SK-MEL-5 (cell line): Measurements from ENCODE around the gene CTDSP2. TPM values are rescaled to one million over a fixed set of nuclear protein-coding genes. Genes with fewer than 3 reads are reported as not detected.
"Not testable (repeated sequence)": the region's sequence is repeated elsewhere in the genome, so short reads cannot be mapped to it uniquely, and the experiment has no call there.

Experiments
- DNase-seq: peaks from one replicate; pipeline ENCODE4 v3.0.0-alpha.2; 2016; ENCODE audit warnings: low read depth, low spot score
- in situ Hi-C: cut with HindIII; loops from 2 replicates; pipeline ENCODE4 v1.10.0; 2016; ENCODE audit warnings: low sequenced_read_pairs, high pct_unique_total_duplicates, low pct_unique_long_range_greater_than_20kb
- total RNA-seq: library from RNA; depleted of rRNA; stranded (reverse); fragments of >200 nt; shearing (Covaris generic); gene quantifications from 2 replicates; pipeline ENCODE4 v1.2.3, GENCODE V29; 2014

CTDSP2 gene
- total RNA-seq, 1 experiment from 2014 or later: 27.8 TPM

- DNase-seq: no peak
- in situ Hi-C loops: no loop called here
Observed at GRCh38 chr12:57863676-57864075, 17.1 kb upstream of the CTDSP2 start.

GRCh38 chr12:57861967-57862366, 15.4 kb upstream of the CTDSP2 start:
- DNase-seq: no peak
- in situ Hi-C loops: no loop called here

- in situ Hi-C loops, DNase-seq: not testable (repeated sequence)
Observed at GRCh38 chr12:57860883-57861282, 14.4 kb upstream of the CTDSP2 start.

GRCh38 chr12:57859121-57859520, 12.6 kb upstream of the CTDSP2 start:
- DNase-seq: no peak
- in situ Hi-C loops: no loop called here

- in situ Hi-C loops, DNase-seq: not testable (repeated sequence)
Observed at GRCh38 chr12:57858123-57858522, 11.6 kb upstream of the CTDSP2 start.

- in situ Hi-C loops: no loop called here
- no peak for DNase-seq
Observed at GRCh38 chr12:57854965-57855364, 8.4 kb upstream of the CTDSP2 start.

GRCh38 chr12:57853864-57854556, 7.5 kb upstream of the CTDSP2 start:
- DNase-seq: no peak
- in situ Hi-C loops: no loop called here

GRCh38 chr12:57852620-57853500, 6.3 kb upstream of the CTDSP2 start:
- DNase-seq: no peak
- in situ Hi-C loops: no loop called here

- in situ Hi-C loops: no loop called here
Observed at GRCh38 chr12:57852200-57852599, 5.7 kb upstream of the CTDSP2 start.

GRCh38 chr12:57851552-57851951, 5.0 kb upstream of the CTDSP2 start:
- in situ Hi-C loops: no loop called here
- DNase-seq: no peak

More at GRCh38 chr12:57852200-57852599, 5.7 kb upstream of the CTDSP2 start:
- no peak for DNase-seq

- in situ Hi-C loops: no loop called here
- no peak for DNase-seq
Observed at GRCh38 chr12:57850854-57851430, 4.4 kb upstream of the CTDSP2 start.

- DNase-seq, in situ Hi-C loops: not testable (repeated sequence)
Observed at GRCh38 chr12:57849447-57849846, 2.9 kb upstream of the CTDSP2 start.

GRCh38 chr12:57849035-57849434, 2.5 kb upstream of the CTDSP2 start:
- no peak for DNase-seq
- in situ Hi-C loops: no loop called here

- in situ Hi-C loops: no loop called here
- DNase-seq: no peak
Observed at GRCh38 chr12:57848208-57848607, 1.7 kb upstream of the CTDSP2 start.

- in situ Hi-C loops: no loop called here
- no peak for DNase-seq
Observed at GRCh38 chr12:57846285-57846576, 298 bp downstream of the CTDSP2 start.

- DNase-seq: peak; percentile 77
- in situ Hi-C loops: no loop called here
Observed at GRCh38 chr12:57845478-57846284, 848 bp downstream of the CTDSP2 start.

GRCh38 chr12:57844709-57845477, 1.6 kb downstream of the CTDSP2 start:
- DNase-seq: peak; percentile 47
- in situ Hi-C loops: no loop called here
